GM12878 (cell line): Measurements from ENCODE around the gene FERMT2. TPM values are rescaled to one million over a fixed set of nuclear protein-coding genes. Genes with fewer than 3 reads are reported as not detected.

ENCODE experiments used
- ATAC-seq: fragments of 200-7000 bp; cut with Tn5 transposase; 3 replicates; pipeline ENCODE4 v1.9.1; 2020; ENCODE audit warnings: mild to moderate bottlenecking, moderate library complexity
- BruUV-seq: library from RNA; stranded (reverse); fragments of 400-500 nt; replicated peaks from 2 replicates; lab custom pipeline; 2021; lab: Mats Ljungman, UMichigan
- CTCF ChIA-PET: fragments of 300-600 bp; sonication (Branson Sonifier 250); formaldehyde crosslinking; extraction: SDS; loops from one replicate; lab custom pipeline; 2021; ENCODE audit warnings: inconsistent platforms; lab: Yijun Ruan, JAX
- POLR2A ChIA-PET: fragments of 350-600 bp; formaldehyde crosslinking; extraction: SDS; loops from one replicate; lab custom pipeline; 2021; ENCODE audit warnings: inconsistent platforms; lab: Charles Lee
- RAD21 ChIA-PET: fragments of 300-600 bp; sonication (Branson Sonifier 250); formaldehyde crosslinking; loops from one replicate; lab custom pipeline; 2023; ENCODE audit warnings: antibody characterized with exemption; ENCODE audit not compliant: unreplicated experiment; lab: Charles Lee
- SMC1A ChIA-PET: fragments of 300-600 bp; sonication (Branson Sonifier 250); formaldehyde crosslinking; loops from one replicate; lab custom pipeline; 2023; ENCODE audit not compliant: unreplicated experiment, uncharacterized antibody; lab: Charles Lee
- DNase-seq: peaks from one replicate; pipeline ENCODE4 v3.0.0-alpha.2; 2011; ENCODE audit warnings: low read depth, low spot score
- FAIRE-seq: peaks from 3 replicates; lab custom pipeline; 2011; peaks lifted over from hg19 to GRCh38; lab: Jason Lieb, UNC
- H2AFZ ChIP-seq: 2 replicates; pipeline ENCODE4 v1.6.0; 2011; ENCODE audit warnings: low read depth, low read length, control low read depth; ENCODE audit not compliant: control insufficient read depth
- H3K27ac ChIP-seq: 2 replicates; pipeline ENCODE4 v1.5.1; 2011; ENCODE audit warnings: control low read depth; ENCODE audit not compliant: control insufficient read depth, insufficient read depth
- H3K27me3 ChIP-seq, 2 experiments: replicated peaks in 1 of 2; 2 replicates each; pipeline versions ENCODE4 v1.6.0 to v1.6.1; 2011; ENCODE audit warnings: low read length in 1 of 2; ENCODE audit not compliant: control insufficient read depth in 2 of 2, insufficient read depth in 2 of 2
- H3K36me3 ChIP-seq, 2 experiments: 2 replicates each; pipeline ENCODE4 v1.5.1; 2011; ENCODE audit warnings: low read length in 1 of 2; ENCODE audit not compliant: control insufficient read depth in 2 of 2, insufficient read depth in 2 of 2
- H3K4me1 ChIP-seq: 2 replicates; pipeline ENCODE4 v1.6.1; 2011; ENCODE audit warnings: mild to moderate bottlenecking, low read length, moderate library complexity, mixed read lengths; ENCODE audit not compliant: control insufficient read depth, insufficient read depth
- H3K4me2 ChIP-seq: 2 replicates; pipeline ENCODE4 v1.6.0; 2011; ENCODE audit warnings: control low read depth; ENCODE audit not compliant: control insufficient read depth, insufficient read depth
- H3K4me3 ChIP-seq: fragments of 200-600 bp; sonication (generic); 2 replicates; pipeline ENCODE4 v1.5.1; 2016
- H3K79me2 ChIP-seq: 2 replicates; pipeline ENCODE4 v1.6.0; 2011; ENCODE audit warnings: low read length; ENCODE audit not compliant: control insufficient read depth, insufficient read depth
- H3K9ac ChIP-seq: 2 replicates; pipeline ENCODE4 v1.8.0; 2011; ENCODE audit warnings: low read length, control low read depth, mixed read lengths; ENCODE audit not compliant: control insufficient read depth, insufficient read depth
- H3K9me3 ChIP-seq: replicated peaks from 3 replicates; pipeline ENCODE4 v1.5.1; 2011; ENCODE audit warnings: mild to moderate bottlenecking, low read length; ENCODE audit not compliant: control insufficient read depth, insufficient read depth
- H4K20me1 ChIP-seq: 2 replicates; pipeline ENCODE4 v1.6.0; 2011; ENCODE audit not compliant: control insufficient read depth, insufficient read depth
- CBFB ChIP-seq: IDR thresholded peaks from 2 replicates; pipeline ENCODE4 v1.6.1; 2016; ENCODE audit warnings: antibody characterized with exemption, low read depth
- CBX5 ChIP-seq: sonication (generic); IDR thresholded peaks from 2 replicates; pipeline ENCODE4 v1.6.1; 2016; ENCODE audit warnings: low read depth, moderate library complexity, mild to moderate bottlenecking, inconsistent platforms
- IKZF1 ChIP-seq: fragments of 450-650 bp; conservative IDR thresholded peaks from 2 replicates; pipeline ENCODE4 v1.6.1; 2017; ENCODE audit warnings: antibody characterized with exemption, mild to moderate bottlenecking
- IKZF2 ChIP-seq, 2 experiments: fragments of 450-650 bp; IDR thresholded peaks; 2 replicates each; pipeline ENCODE4 v1.6.1; 2017; ENCODE audit warnings: mild to moderate bottlenecking in 2 of 2, moderate library complexity in 2 of 2
- NFIC ChIP-seq: IDR thresholded peaks from 2 replicates; pipeline ENCODE4 v1.6.1; 2012; ENCODE audit warnings: low read depth, mild to moderate bottlenecking, inconsistent platforms, low read length, moderate library complexity
- NFYA ChIP-seq: IDR thresholded peaks from 2 replicates; pipeline ENCODE4 v1.6.1; 2011; ENCODE audit warnings: low read depth, mild to moderate bottlenecking, low read length, improper control_type of control experiment, borderline replicate concordance
- SPI1 ChIP-seq: IDR thresholded peaks from 2 replicates; pipeline ENCODE4 v1.6.1; 2011; ENCODE audit warnings: low read depth, mild to moderate bottlenecking, low read length, moderate library complexity, borderline replicate concordance; ENCODE audit not compliant: insufficient read depth
- YBX1 ChIP-seq: fragments of 450-650 bp; IDR thresholded peaks from 2 replicates; pipeline ENCODE4 v1.6.1; 2016; ENCODE audit warnings: antibody characterized with exemption
- ZNF687 ChIP-seq: fragments of 450-650 bp; IDR thresholded peaks from 2 replicates; pipeline ENCODE4 v1.6.1; 2017; ENCODE audit warnings: mild to moderate bottlenecking, moderate library complexity
- WGBS: methylation state at CpG from one replicate; pipeline ENCODE4 v1.1.6; 2016; ENCODE audit warnings: low lambda C conversion rate; ENCODE audit not compliant: insufficient replicate concordance, insufficient coverage; ENCODE audit errors: missing lambda C conversion rate; 5-methylcytosine and 5-hydroxymethylcytosine counted together
- in situ Hi-C: fragments of 300-500 bp; cut with MboI; formaldehyde crosslinking; loops from 9 replicates; pipeline ENCODE4 v1.14.3; 2018; ENCODE audit warnings: mixed read lengths
- intact Hi-C: fragments of 100-400 bp; cut with micrococcal nuclease; formaldehyde crosslinking; loops from one replicate; pipeline ENCODE4 v1.14.2; 2022; ENCODE audit not compliant: unreplicated experiment
- polyA plus RNA-seq, 11 experiments: library from polyadenylated mRNA; depleted of rRNA in 4 of 11; unstranded in 6 of 11; stranded (reverse) in 5 of 11; fragments of >200 nt; fragmentation: Nextera tagmentation in 4 of 11; fragmentation: Illumina TruSeq in 1 of 11; extraction: Ambion mirVana in 4 of 11; extraction: Trizol in 1 of 11; gene quantifications; 1 replicate in 1 of 11; 2 replicates in 10 of 11; pipeline versions ENCODE4 v1.2.1 to v1.2.3, GENCODE V29; 2011 to 2016; ENCODE audit warnings: inconsistent platforms in 2 of 11, missing spikeins in 2 of 11, low read depth in 1 of 11
- total RNA-seq, 4 experiments: library from RNA; depleted of rRNA in 3 of 4; stranded (reverse); fragments of >200 nt in 3 of 4; fragmentation: Illumina TruSeq in 1 of 4; extraction: Trizol in 1 of 4; gene quantifications; 2 replicates each; pipeline versions ENCODE4 v1.2.1 to v1.2.3, GENCODE V29; 2013 to 2021

The FERMT2 gene
- total and polyA plus RNA-seq, 10 of the 15 experiments (the other 5 are each of a cell fraction or from before 2014, with no cell fraction given): 4.9 to 35.5 (median 19.5) TPM

GRCh38 chr14:52844262-52845060 is 106.4 kb downstream of the FERMT2 start:
- WGBS: 67% methylated on average over 6 of the region's 6 CpGs
- in situ Hi-C loops (no loop called here), intact Hi-C loops (no loop called here)
- no peak for TF ChIP-seq CBFB
- peak; percentile 73 for TF ChIP-seq SPI1
- no peaks in the 10 kb centered on the region for H4K20me1 ChIP-seq
- H3K27ac ChIP-seq: no peak overlapping the region
- ChIA-PET SMC1A (interaction anchor here (0.6 to 1.4 kb wide), 3 partner anchors 18 to 463 kb away, joined by 3 to 4 read pairs (median 3); no protein-coding TSS in a partner anchor), POLR2A (no interaction called here), CTCF (interaction anchor here (0.9 to 2.9 kb wide), 3 partner anchors 10 to 117 kb away, joined by 3 to 14 read pairs (median 4); no protein-coding TSS in a partner anchor), RAD21 (interaction anchor here (1.1 kb wide), 1 partner anchor 18 kb away, joined by 4 read pairs; no protein-coding TSS in a partner anchor)
- H3K36me3 ChIP-seq: no peaks in the 10 kb centered on the region
- no peak overlapping the region for H3K9ac ChIP-seq
- peak; percentile 51 for ATAC-seq
- H3K27me3 ChIP-seq: no peaks in the 10 kb centered on the region
- FAIRE-seq: no peak
- H3K4me3 ChIP-seq: no peak overlapping the region
- no peaks in the 10 kb centered on the region for H3K79me2 ChIP-seq
- DNase-seq: no peak
- no peaks in the 10 kb centered on the region for H3K9me3 ChIP-seq
- H3K4me2 ChIP-seq: no peak overlapping the region
- no peaks in the 10 kb centered on the region for H3K4me1 ChIP-seq
- no TSS peak for BruUV-seq
- H2AFZ ChIP-seq: peak overlapping the region; percentile 29; the same call in 1 of the 2 replicates

DNA sequence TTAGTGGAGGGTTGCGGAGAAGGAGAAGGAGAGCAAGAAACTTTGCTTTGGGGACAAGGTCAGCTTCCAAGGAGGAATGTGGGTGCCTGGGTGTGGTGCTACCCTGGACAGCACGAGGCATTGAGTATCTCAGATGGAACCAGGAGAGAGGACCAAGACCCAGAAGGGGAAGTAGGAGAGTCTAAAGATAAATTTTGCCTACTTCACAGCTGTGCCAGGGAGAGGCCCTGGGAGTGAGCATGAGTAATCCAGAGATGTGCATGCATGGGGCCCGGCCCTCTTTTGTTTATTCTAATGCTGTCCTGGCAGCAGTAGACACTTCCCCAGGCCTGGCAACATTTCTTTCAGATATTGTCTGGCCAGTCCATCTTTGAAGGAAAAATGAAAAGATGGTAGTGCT is 110.0 kb downstream of the FERMT2 start:
- DNase-seq (no peak), ATAC-seq (peak; percentile 64), FAIRE-seq (no peak)
- POLR2A ChIA-PET: no interaction called here
- SMC1A ChIA-PET: interaction anchor here (1.4 to 3.3 kb wide), 3 partner anchors 9 to 120 kb away, joined by 3 to 17 read pairs (median 5); no protein-coding TSS in a partner anchor
- Histone ChIP-seq H3K9me3 (no peaks in the 10 kb centered on the region), H3K4me1 (no peaks in the 10 kb centered on the region), H2AFZ (no peak overlapping the region), H3K4me3 (no peak overlapping the region), H3K9ac (no peak overlapping the region), H3K79me2 (no peaks in the 10 kb centered on the region), H3K27ac (no peak overlapping the region), H4K20me1 (no peaks in the 10 kb centered on the region), H3K36me3 (no peaks in the 10 kb centered on the region), H3K4me2 (no peak overlapping the region), H3K27me3 (no peaks in the 10 kb centered on the region)
- intact Hi-C loops: no loop called here
- 30% methylated on average over 3 of the region's 3 CpGs for WGBS
- RAD21 ChIA-PET: interaction anchor here (1.0 to 1.5 kb wide), 2 partner anchors 16 to 113 kb away, joined by 4 read pairs; no protein-coding TSS in a partner anchor
- in situ Hi-C loops: no loop called here
- CTCF ChIA-PET: interaction anchor here (0.9 to 2.0 kb wide), 5 partner anchors 12 to 120 kb away, joined by 3 to 5 read pairs (median 5); no protein-coding TSS in a partner anchor
- TF ChIP-seq CBX5: no peak
- TF ChIP-seq IKZF2 (IDR thresholded peaks at IDR 0.05): no peak
- no peak for TF ChIP-seq NFYA
- no peak for TF ChIP-seq ZNF687
- no peak for TF ChIP-seq IKZF1
- no peak for TF ChIP-seq YBX1
- TF ChIP-seq NFIC: no peak
- BruUV-seq: no TSS peak
